NB4 (cell line): ENCODE measurements around the gene RAD51B.

Experiments used
- DNase-seq: peaks from one replicate; pipeline ENCODE4 v3.0.0; 2010; ENCODE audit warnings: low read depth
- H3K4me3 ChIP-seq: one replicate; pipeline ENCODE4 v1.5.1; 2011; ENCODE audit warnings: mild to moderate bottlenecking, low read depth, low read length, moderate library complexity
- CTCF ChIP-seq: IDR thresholded peaks from one replicate; pipeline ENCODE4 v1.5.1; 2012; ENCODE audit warnings: low read depth, low read length
- MAX ChIP-seq: IDR thresholded peaks from 2 replicates; pipeline ENCODE4 v1.6.1; 2011; ENCODE audit warnings: low read depth, low read length
- MYC ChIP-seq: IDR thresholded peaks from 2 replicates; pipeline ENCODE4 v1.6.1; 2011; ENCODE audit warnings: low read depth, low read length
- POLR2A ChIP-seq: IDR thresholded peaks from 2 replicates; pipeline ENCODE4 v1.6.1; 2011; ENCODE audit warnings: mild to moderate bottlenecking; ENCODE audit not compliant: insufficient read length; ENCODE audit errors: extremely low read depth

RAD51B gene

GRCh38 chr14:67879026-67879425 is 59.4 kb downstream of the RAD51B start:
- DNase-seq: no peak
- no peak overlapping the region for H3K4me3 ChIP-seq
- TF ChIP-seq MAX (no peak), POLR2A (no peak), CTCF (no peak), MYC (no peak)

GRCh38 chr14:67881225-67881624 is 61.6 kb downstream of the RAD51B start:
- no peak for DNase-seq
- H3K4me3 ChIP-seq: no peak overlapping the region
- TF ChIP-seq MAX: no peak
- TF ChIP-seq POLR2A: no peak
- TF ChIP-seq MYC: no peak
- no peak for TF ChIP-seq CTCF

- H3K4me3 ChIP-seq: no peak overlapping the region
- peak; percentile 16 for DNase-seq
- no peak for TF ChIP-seq MAX
- no peak for TF ChIP-seq MYC
- TF ChIP-seq POLR2A: no peak
- no peak for TF ChIP-seq CTCF
Measured at GRCh38 chr14:67882986-67883555, 63.5 kb downstream of the RAD51B start.

- TF ChIP-seq MYC (no peak), POLR2A (no peak), MAX (no peak), CTCF (no peak)
- no peak overlapping the region for H3K4me3 ChIP-seq
- DNase-seq: peak; percentile 4
Measured at GRCh38 chr14:67883717-67884116, 64.1 kb downstream of the RAD51B start.

- TF ChIP-seq MYC: no peak
- no peak overlapping the region for H3K4me3 ChIP-seq
- DNase-seq: no peak
Measured at GRCh38 chr14:67886191-67886590, 66.6 kb downstream of the RAD51B start.

GRCh38 chr14:67887478-67887877 is 67.9 kb downstream of the RAD51B start:
- TF ChIP-seq MYC (no peak), MAX (no peak), POLR2A (no peak), CTCF (no peak)
- DNase-seq: no peak
- H3K4me3 ChIP-seq: no peak overlapping the region
